GM19468 (cell line): ENCODE data around the gene APOL4.
"Not testable (repeated sequence)": the region's sequence is repeated elsewhere in the genome, so short reads cannot be mapped to it uniquely, and the experiment has no call there.

Source experiments
- ATAC-seq: cut with Tn5 transposase; IDR thresholded peaks from one replicate; pipeline ENCODE4 v1.9.1; 2021; ENCODE audit warnings: mild to moderate bottlenecking, moderate library complexity, moderate number of reproducible peaks; ENCODE audit not compliant: unreplicated experiment; ENCODE audit errors: extremely low read depth

Gene APOL4

GRCh38 chr22:36160499-36160942 is 41.1 kb downstream of the APOL4 start, which contains the start of gene APOL3:
Gene APOL3, minus strand, starts transcription at chr22:36160755. Its CDS starts 11,700 bp downstream, at chr22:36149055.
- no peak for ATAC-seq

- no peak for ATAC-seq
Observed at GRCh38 chr22:36156515-36157419, 44.8 kb downstream of the APOL4 start.

GRCh38 chr22:36156119-36156514 is 45.5 kb downstream of the APOL4 start:
- ATAC-seq = no peak

GRCh38 chr22:36155702-36156101 is 45.9 kb downstream of the APOL4 start:
- no peak for ATAC-seq

GRCh38 chr22:36154423-36154945 is 47.1 kb downstream of the APOL4 start:
- no peak for ATAC-seq

GRCh38 chr22:36153501-36154422 is 47.8 kb downstream of the APOL4 start:
- no peak for ATAC-seq

GRCh38 chr22:36152821-36153220 is 48.8 kb downstream of the APOL4 start:
- ATAC-seq = not testable (repeated sequence)

- no peak for ATAC-seq
Observed at GRCh38 chr22:36152088-36152487, 49.5 kb downstream of the APOL4 start.

- ATAC-seq = no peak
Observed at GRCh38 chr22:36151006-36151595, 50.5 kb downstream of the APOL4 start.

GRCh38 chr22:36149441-36149840 is 52.2 kb downstream of the APOL4 start:
- no peak for ATAC-seq

GRCh38 chr22:36148411-36148810 is 53.2 kb downstream of the APOL4 start:
- no peak for ATAC-seq

GRCh38 chr22:36147196-36147791 is 54.3 kb downstream of the APOL4 start:
- ATAC-seq = no peak

- no peak for ATAC-seq
Observed at GRCh38 chr22:36145881-36146280, 55.7 kb downstream of the APOL4 start.

GRCh38 chr22:36144886-36145541 is 56.6 kb downstream of the APOL4 start:
- ATAC-seq = no peak

- no peak for ATAC-seq
Observed at GRCh38 chr22:36143956-36144355, 57.7 kb downstream of the APOL4 start.

- no peak for ATAC-seq
Observed at GRCh38 chr22:36143066-36143815, 58.4 kb downstream of the APOL4 start.

- no peak for ATAC-seq
Observed at GRCh38 chr22:36141481-36141880, 60.1 kb downstream of the APOL4 start.
